Measurements from ENCODE around the gene PRR29. TPM values are rescaled to one million over a fixed set of nuclear protein-coding genes. Genes with fewer than 3 reads are reported as not detected.

PRR29 gene
- total RNA-seq (1 to 10 TPM in 3 of 5 donors, under 1 TPM in 2; 0.50 to 1.9 (median 1.1) TPM), total RNA-seq (0.23 to 1.7 (median 0.78) reads per million in 29 experiments)
- 0.68 TPM for total RNA-seq (2013)

- Histone ChIP-seq H3K4me1 (ENCODE audit: control insufficient read depth in 1 of 2, extremely low read depth in 1 of 2, insufficient read depth in 2 of 2, low read length in 2 of 2) (peaks cover 4 to 45% of the 10 kb centered on the region in 2 experiments), H3K27ac (ENCODE audit: low read length) (no peak within 1 kb of the TSS), H3K36me3 (ENCODE audit: control insufficient read depth in 2 of 2, extremely low read depth in 1 of 2, insufficient read depth in 1 of 2, low read length in 1 of 2) (peaks cover 3 to 12% of the 10 kb centered on the region in 2 donors), H3K4me3 (ENCODE audit: control insufficient read depth in 1 of 2, extremely low read depth in 1 of 2, low read length in 1 of 2) (peak within 1 kb of the TSS; percentile 69 to 82), H3K27me3 (replicated peaks in 1 of 2; ENCODE audit: control insufficient read depth in 2 of 2, extremely low read depth in 1 of 2, insufficient read depth in 2 of 2, low read length in 1 of 2) (peaks cover 0 to 4% of the 10 kb centered on the region in 2 experiments), H3K9me3 (no peaks in the 10 kb centered on the region)
- Mint-ChIP-seq H3K27ac (peak within 1 kb of the TSS; percentile 48 to 57), H3K9me3 (no peaks in the 10 kb centered on the region), H3K4me3 (peak within 1 kb of the TSS; percentile 83 to 87 (median 86)), H3K36me3 (no peaks in the 10 kb centered on the region), H3K4me1 (peaks cover 29 to 52% (median 41%) of the 10 kb centered on the region in 3 donors), H3K27me3 (no peaks in the 10 kb centered on the region)
- ATAC-seq (replicated peaks in 1 of 4) (peak; percentile 75 to 85 (median 80)), DNase-seq (peak; percentile 48 to 86 (median 67))
- WGBS (ENCODE audit: insufficient coverage), result under 1% methylated on average over 30 of the region's 43 CpGs
- CTCF ChIA-PET, result interaction anchor here in 1 of 2 donors (0.6 to 2.0 kb wide), 4 partner anchors 20 to 308 kb away, joined by 4 to 8 read pairs (median 6); partner anchors contain the start of gene ICAM2
- POLR2A ChIA-PET, result no interaction called here
These were observed at the start of gene PRR29 for GRCh38 chr17:63998050-63998720. TSS of gene PRR29 (plus strand) at chr17:63998351. CDS start at chr17:63998365, 14 bp downstream.

GRCh38 chr17:63948521-63948920, 49.6 kb upstream of the PRR29 start:
- H3K4me1 ChIP-seq (ENCODE audit: control insufficient read depth in 1 of 2, extremely low read depth in 1 of 2, insufficient read depth in 2 of 2, low read length in 2 of 2), result peaks cover 3 to 39% of the 10 kb centered on the region in 2 experiments
- H3K27me3 ChIP-seq (replicated peaks in 1 of 2; ENCODE audit: control insufficient read depth in 2 of 2, extremely low read depth in 1 of 2, insufficient read depth in 2 of 2, low read length in 1 of 2), result peaks cover 0 to 7% of the 10 kb centered on the region in 2 experiments
- CTCF ChIA-PET, result interaction anchor here in 1 of 2 donors (0.6 kb wide), 1 partner anchor 11 kb away, joined by 4 read pairs; no protein-coding TSS in a partner anchor
- ATAC-seq (replicated peaks in 1 of 4), result no peak
- no peak overlapping the region for H3K27ac Mint-ChIP-seq
- no peak overlapping the region for H3K4me3 Mint-ChIP-seq
- no peak overlapping the region for H3K27ac ChIP-seq (ENCODE audit: low read length)
- no peaks in the 10 kb centered on the region for H3K27me3 Mint-ChIP-seq
- no peaks in the 10 kb centered on the region for H3K9me3 Mint-ChIP-seq
- H3K4me1 Mint-ChIP-seq, result peaks cover 17 to 32% (median 20%) of the 10 kb centered on the region in 3 donors
- no peaks in the 10 kb centered on the region for H3K36me3 ChIP-seq (ENCODE audit: control insufficient read depth in 2 of 2, extremely low read depth in 1 of 2, insufficient read depth in 1 of 2, low read length in 1 of 2)
- H3K36me3 Mint-ChIP-seq, result no peaks in the 10 kb centered on the region
- POLR2A ChIA-PET, result no interaction called here
- H3K4me3 ChIP-seq (ENCODE audit: control insufficient read depth in 1 of 2, extremely low read depth in 1 of 2, low read length in 1 of 2), result no peak overlapping the region
- DNase-seq, result no peak
- no peaks in the 10 kb centered on the region for H3K9me3 ChIP-seq
- 95% methylated on average over 8 of the region's 9 CpGs for WGBS (ENCODE audit: insufficient coverage)

- Mint-ChIP-seq H3K4me3 (no peak overlapping the region), H3K9me3 (no peaks in the 10 kb centered on the region), H3K27me3 (no peaks in the 10 kb centered on the region), H3K36me3 (no peaks in the 10 kb centered on the region), H3K27ac (no peak overlapping the region), H3K4me1 (peaks cover 27 to 39% (median 32%) of the 10 kb centered on the region in 3 donors)
- CTCF ChIA-PET, result no interaction called here
- POLR2A ChIA-PET, result no interaction called here
- Histone ChIP-seq H3K27ac (ENCODE audit: low read length) (no peak overlapping the region), H3K36me3 (ENCODE audit: control insufficient read depth in 2 of 2, extremely low read depth in 1 of 2, insufficient read depth in 1 of 2, low read length in 1 of 2) (no peaks in the 10 kb centered on the region), H3K27me3 (replicated peaks in 1 of 2; ENCODE audit: control insufficient read depth in 2 of 2, extremely low read depth in 1 of 2, insufficient read depth in 2 of 2, low read length in 1 of 2) (peaks cover 0 to 7% of the 10 kb centered on the region in 2 experiments), H3K4me3 (ENCODE audit: control insufficient read depth in 1 of 2, extremely low read depth in 1 of 2, low read length in 1 of 2) (no peak overlapping the region), H3K9me3 (no peaks in the 10 kb centered on the region), H3K4me1 (ENCODE audit: control insufficient read depth in 1 of 2, extremely low read depth in 1 of 2, insufficient read depth in 2 of 2, low read length in 2 of 2) (peaks cover 10 to 51% of the 10 kb centered on the region in 2 experiments)
- WGBS (ENCODE audit: insufficient coverage), result 85% methylated on average over 6 of the region's 18 CpGs
- ATAC-seq (replicated peaks in 1 of 4) (no peak), DNase-seq (no peak)
These were observed 48.4 kb upstream of the PRR29 start for GRCh38 chr17:63949576-63950250.

- no peaks in the 10 kb centered on the region for H3K9me3 Mint-ChIP-seq
- no peaks in the 10 kb centered on the region for H3K36me3 ChIP-seq (ENCODE audit: control insufficient read depth in 2 of 2, extremely low read depth in 1 of 2, insufficient read depth in 1 of 2, low read length in 1 of 2)
- H3K27ac ChIP-seq (ENCODE audit: low read length), result no peak overlapping the region
- 90% methylated on average over 22 of the region's 29 CpGs for WGBS (ENCODE audit: insufficient coverage)
- no peak overlapping the region for H3K4me3 Mint-ChIP-seq
- H3K27me3 ChIP-seq (replicated peaks in 1 of 2; ENCODE audit: control insufficient read depth in 2 of 2, extremely low read depth in 1 of 2, insufficient read depth in 2 of 2, low read length in 1 of 2), result peaks cover 0 to 7% of the 10 kb centered on the region in 2 experiments
- no peaks in the 10 kb centered on the region for H3K9me3 ChIP-seq
- H3K4me3 ChIP-seq (ENCODE audit: control insufficient read depth in 1 of 2, extremely low read depth in 1 of 2, low read length in 1 of 2), result no peak overlapping the region
- peaks cover 7 to 44% of the 10 kb centered on the region in 2 experiments for H3K4me1 ChIP-seq (ENCODE audit: control insufficient read depth in 1 of 2, extremely low read depth in 1 of 2, insufficient read depth in 2 of 2, low read length in 2 of 2)
- ATAC-seq (replicated peaks in 1 of 4) (no peak), DNase-seq (peak in 5 of 35 experiments; percentile 18 to 50 (median 41))
- no peak overlapping the region for H3K27ac Mint-ChIP-seq
- no peaks in the 10 kb centered on the region for H3K27me3 Mint-ChIP-seq
- ChIA-PET CTCF (interaction anchor here (0.6 to 1.7 kb wide), 3 partner anchors 32 to 77 kb away, joined by 3 to 10 read pairs (median 4); partner anchors contain the start of gene GH1 (in 1 of the 2)), POLR2A (no interaction called here)
- peaks cover 30 to 35% (median 30%) of the 10 kb centered on the region in 3 donors for H3K4me1 Mint-ChIP-seq
- no peaks in the 10 kb centered on the region for H3K36me3 Mint-ChIP-seq
These were observed 46.9 kb upstream of the PRR29 start for GRCh38 chr17:63950940-63951907.

GRCh38 chr17:63954402-63955063, 43.6 kb upstream of the PRR29 start:
- ATAC-seq (replicated peaks in 1 of 4), result peak; percentile 63 to 85 (median 76)
- H3K36me3 Mint-ChIP-seq, result no peaks in the 10 kb centered on the region
- H3K4me1 Mint-ChIP-seq, result peaks cover 23 to 32% (median 28%) of the 10 kb centered on the region in 3 donors
- Histone ChIP-seq H3K9me3 (no peaks in the 10 kb centered on the region), H3K27me3 (replicated peaks in 1 of 2; ENCODE audit: control insufficient read depth in 2 of 2, extremely low read depth in 1 of 2, insufficient read depth in 2 of 2, low read length in 1 of 2) (peaks cover 0 to 2% of the 10 kb centered on the region in 2 experiments), H3K36me3 (ENCODE audit: control insufficient read depth in 2 of 2, extremely low read depth in 1 of 2, insufficient read depth in 1 of 2, low read length in 1 of 2) (no peaks in the 10 kb centered on the region), H3K27ac (ENCODE audit: low read length) (peak overlapping the region; percentile 32), H3K4me3 (ENCODE audit: control insufficient read depth in 1 of 2, extremely low read depth in 1 of 2, low read length in 1 of 2) (no peak overlapping the region), H3K4me1 (ENCODE audit: control insufficient read depth in 1 of 2, extremely low read depth in 1 of 2, insufficient read depth in 2 of 2, low read length in 2 of 2) (peaks cover 7 to 28% of the 10 kb centered on the region in 2 experiments)
- H3K4me3 Mint-ChIP-seq, result peak overlapping the region in 1 of 3 donors; percentile 66
- ChIA-PET CTCF (interaction anchor here (0.6 to 1.4 kb wide), 4 partner anchors 8 to 74 kb away, joined by 3 to 5 read pairs (median 4); no protein-coding TSS in a partner anchor), POLR2A (no interaction called here)
- WGBS (ENCODE audit: insufficient coverage), result 21% methylated on average over 2 of the region's 11 CpGs
- DNase-seq, result peak in 31 of 35 experiments; percentile 20 to 59 (median 43)
- peak overlapping the region; percentile 88 for H3K27ac Mint-ChIP-seq
- no peaks in the 10 kb centered on the region for H3K27me3 Mint-ChIP-seq
- H3K9me3 Mint-ChIP-seq, result no peaks in the 10 kb centered on the region

Data from T-cell (primary cell).